ENCODE measurements around the gene CFTR.

DNA sequence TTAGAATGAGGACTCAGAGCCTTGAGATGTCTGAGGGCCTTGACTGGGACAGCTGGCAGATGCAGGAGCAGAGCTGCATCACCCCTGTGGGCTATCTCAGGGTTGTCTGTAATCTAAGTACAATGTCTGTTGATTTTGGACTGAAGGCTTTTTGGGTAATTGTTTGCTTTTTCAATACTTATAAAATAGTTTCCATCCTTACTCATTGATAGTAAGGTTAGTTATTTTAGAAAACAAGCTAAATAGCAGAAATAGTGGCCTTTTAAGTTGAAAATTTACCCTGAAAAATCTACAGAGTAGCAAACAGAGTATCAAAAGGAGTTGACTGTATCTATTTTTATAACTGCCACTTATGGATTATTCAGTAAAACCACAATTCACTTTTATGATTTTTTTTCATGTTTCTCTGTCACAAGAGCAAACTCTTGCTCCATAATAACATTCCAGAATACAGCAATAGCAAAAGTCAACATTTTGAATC lies 179.7 kb downstream of the CFTR start:
- TF ChIP-seq, protein P1, sequence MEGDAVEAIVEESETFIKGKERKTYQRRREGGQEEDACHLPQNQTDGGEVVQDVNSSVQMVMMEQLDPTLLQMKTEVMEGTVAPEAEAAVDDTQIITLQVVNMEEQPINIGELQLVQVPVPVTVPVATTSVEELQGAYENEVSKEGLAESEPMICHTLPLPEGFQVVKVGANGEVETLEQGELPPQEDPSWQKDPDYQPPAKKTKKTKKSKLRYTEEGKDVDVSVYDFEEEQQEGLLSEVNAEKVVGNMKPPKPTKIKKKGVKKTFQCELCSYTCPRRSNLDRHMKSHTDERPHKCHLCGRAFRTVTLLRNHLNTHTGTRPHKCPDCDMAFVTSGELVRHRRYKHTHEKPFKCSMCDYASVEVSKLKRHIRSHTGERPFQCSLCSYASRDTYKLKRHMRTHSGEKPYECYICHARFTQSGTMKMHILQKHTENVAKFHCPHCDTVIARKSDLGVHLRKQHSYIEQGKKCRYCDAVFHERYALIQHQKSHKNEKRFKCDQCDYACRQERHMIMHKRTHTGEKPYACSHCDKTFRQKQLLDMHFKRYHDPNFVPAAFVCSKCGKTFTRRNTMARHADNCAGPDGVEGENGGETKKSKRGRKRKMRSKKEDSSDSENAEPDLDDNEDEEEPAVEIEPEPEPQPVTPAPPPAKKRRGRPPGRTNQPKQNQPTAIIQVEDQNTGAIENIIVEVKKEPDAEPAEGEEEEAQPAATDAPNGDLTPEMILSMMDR (IDR thresholded peaks at IDR 0.05; ENCODE audit: low read depth, low read length), result no peak
- no peak for TF ChIP-seq EZH2phosphoT487 (IDR thresholded peaks at IDR 0.05; ENCODE audit: low read depth)

Measured in OCI-LY3 (cell line).